SK-N-SH (cell line): Measurements from ENCODE around the gene XKR3. TPM values are rescaled to one million over a fixed set of nuclear protein-coding genes. Genes with fewer than 3 reads are reported as not detected.

Experiments
- CTCF ChIA-PET: fragments of 300-600, 350-600 bp; formaldehyde crosslinking; extraction: SDS; loops from one replicate; lab custom pipeline; 2021; lab: Yijun Ruan, JAX
- POLR2A ChIA-PET: fragments of 350-600 bp; sonication (Branson Sonifier 250); formaldehyde crosslinking; extraction: SDS; loops from one replicate; lab custom pipeline; 2020; ENCODE audit warnings: antibody characterized with exemption, inconsistent platforms; lab: Yijun Ruan, JAX
- DNase-seq: peaks from one replicate; pipeline ENCODE4 v3.0.0; 2012
- H2AFZ ChIP-seq: fragments of 200-600 bp; sonication (generic); 2 replicates; pipeline ENCODE4 v1.8.1; 2016; ENCODE audit warnings: antibody characterized with exemption, mild to moderate bottlenecking, low read depth
- H3F3A ChIP-seq: fragments of 200-600 bp; sonication (generic); replicated peaks from 2 replicates; pipeline ENCODE3; 2016; ENCODE audit warnings: antibody characterized with exemption, mild to moderate bottlenecking; ENCODE audit not compliant: insufficient read depth
- H3K27ac ChIP-seq, 2 experiments: fragments of 200-500 bp in 1 of 2; fragments of 200-600 bp in 1 of 2; sonication (Bioruptor generic) in 1 of 2; sonication (generic), shearing (Covaris generic) in 1 of 2; 2 replicates each; pipeline versions ENCODE4 v1.5.1 to v1.6.1; 2014 to 2016; ENCODE audit warnings: low read depth in 2 of 2, inconsistent platforms in 1 of 2, low read length in 1 of 2, mild to moderate bottlenecking in 1 of 2, mixed read lengths in 1 of 2
- H3K27me3 ChIP-seq: fragments of 200-600 bp; sonication (generic), shearing (Covaris generic); 2 replicates; pipeline ENCODE4 v1.6.1; 2016; ENCODE audit warnings: mixed run types; ENCODE audit not compliant: insufficient read depth
- H3K36me3 ChIP-seq, 2 experiments: fragments of 200-500 bp in 1 of 2; fragments of 200-600 bp in 1 of 2; sonication (Bioruptor generic) in 1 of 2; sonication (generic) in 1 of 2; replicated peaks in 1 of 2; 2 replicates each; pipeline versions ENCODE3 to v1.5.1; 2014 to 2016; ENCODE audit warnings: low read length in 1 of 2, mild to moderate bottlenecking in 1 of 2; ENCODE audit not compliant: insufficient read depth in 2 of 2, control insufficient read depth in 1 of 2
- H3K4me1 ChIP-seq, 2 experiments: fragments of 200-500 bp in 1 of 2; fragments of 200-600 bp in 1 of 2; sonication (Bioruptor generic) in 1 of 2; sonication (generic), shearing (Covaris generic) in 1 of 2; 2 replicates each; pipeline versions ENCODE4 v1.5.1 to v1.6.1; 2014 to 2016; ENCODE audit warnings: low read depth in 1 of 2, low read length in 1 of 2, mixed run types in 1 of 2; ENCODE audit not compliant: insufficient read depth in 2 of 2, control insufficient read depth in 1 of 2
- H3K4me2 ChIP-seq: fragments of 200-600 bp; sonication (generic), shearing (Covaris generic); 2 replicates; pipeline ENCODE4 v1.6.1; 2017; ENCODE audit warnings: mixed run types
- H3K4me3 ChIP-seq, 2 experiments: fragments of 200-500 bp in 1 of 2; fragments of 200-600 bp in 1 of 2; sonication (Bioruptor generic) in 1 of 2; sonication (generic), shearing (Covaris generic) in 1 of 2; 2 replicates each; pipeline versions ENCODE4 v1.5.1 to v1.8.1; 2014 to 2016; ENCODE audit warnings: low read depth in 2 of 2, inconsistent platforms in 1 of 2, low read length in 1 of 2, mild to moderate bottlenecking in 1 of 2, mixed read lengths in 1 of 2, moderate library complexity in 1 of 2
- H3K79me2 ChIP-seq: fragments of 200-600 bp; sonication (generic); 2 replicates; pipeline ENCODE4 v1.8.1; 2017; ENCODE audit warnings: mild to moderate bottlenecking; ENCODE audit not compliant: insufficient read depth
- H3K9ac ChIP-seq: fragments of 200-600 bp; sonication (generic); 2 replicates; pipeline ENCODE4 v1.6.1; 2017; ENCODE audit warnings: mixed run types
- H3K9me2 ChIP-seq: fragments of 200-600 bp; sonication (generic); 2 replicates; pipeline ENCODE4 v1.6.1; 2017; ENCODE audit warnings: mixed run types
- H3K9me3 ChIP-seq: fragments of 200-600 bp; sonication (generic); 2 replicates; pipeline ENCODE4 v1.6.1; 2017; ENCODE audit warnings: mixed run types, mild to moderate bottlenecking, moderate library complexity
- H4K20me1 ChIP-seq: fragments of 200-600 bp; sonication (generic); 2 replicates; pipeline ENCODE4 v1.6.1; 2017; ENCODE audit warnings: mild to moderate bottlenecking, mixed run types; ENCODE audit not compliant: insufficient read depth
- CHD2 ChIP-seq: fragments of 150-350 bp; IDR thresholded peaks from 2 replicates; pipeline ENCODE4 v1.6.1; 2018; ENCODE audit warnings: low read length; ENCODE audit not compliant: partially characterized antibody
- ELF1 ChIP-seq: IDR thresholded peaks from 2 replicates; pipeline ENCODE4 v1.4.0; 2012
- EZH2phosphoT487 ChIP-seq: fragments of 200-600 bp; sonication (generic); IDR thresholded peaks from 2 replicates; pipeline ENCODE4 v1.6.1; 2017; ENCODE audit warnings: low read depth, mixed run types, mild to moderate bottlenecking, antibody characterized with exemption, moderate library complexity, borderline replicate concordance
- GATA2 ChIP-seq: sonication (generic); formaldehyde crosslinking; IDR thresholded peaks from 2 replicates; pipeline ENCODE4 v1.5.0; 2020; ENCODE audit warnings: mild to moderate bottlenecking, missing genetic modification reagents
- JUND ChIP-seq: IDR thresholded peaks from 2 replicates; pipeline ENCODE4 v1.4.0; 2012
- MAX ChIP-seq: IDR thresholded peaks from 2 replicates; pipeline ENCODE4 v1.4.0; 2012; ENCODE audit warnings: low read depth
- MXI1 ChIP-seq: IDR thresholded peaks from 2 replicates; pipeline ENCODE4 v1.6.1; 2012; ENCODE audit warnings: mild to moderate bottlenecking, low read depth, low read length, improper control_type of control experiment
- NFIC ChIP-seq: IDR thresholded peaks from 2 replicates; pipeline ENCODE4 v1.4.0; 2012; ENCODE audit warnings: borderline replicate concordance
- NRF1 ChIP-seq: IDR thresholded peaks from 2 replicates; pipeline ENCODE4 v1.6.1; 2012; ENCODE audit warnings: low read depth, mild to moderate bottlenecking, low read length
- PBX3 ChIP-seq: IDR thresholded peaks from 2 replicates; pipeline ENCODE4; 2012
- RAD21 ChIP-seq: IDR thresholded peaks from 2 replicates; pipeline ENCODE4 v1.6.1; 2012; ENCODE audit warnings: mild to moderate bottlenecking, low read length
- RCOR1 ChIP-seq: fragments of 150-350 bp; IDR thresholded peaks from 2 replicates; pipeline ENCODE4 v1.6.1; 2017; ENCODE audit warnings: antibody characterized with exemption, low read length
- REST ChIP-seq: IDR thresholded peaks from 2 replicates; pipeline ENCODE4 v1.6.1; 2012; ENCODE audit warnings: mild to moderate bottlenecking, low read depth, low read length, moderate library complexity
- SMC3 ChIP-seq: IDR thresholded peaks from 2 replicates; pipeline ENCODE4 v1.6.1; 2012; ENCODE audit warnings: low read depth, low read length, improper control_type of control experiment
- TCF12 ChIP-seq: IDR thresholded peaks from 2 replicates; pipeline ENCODE4 v1.4.0; 2012
- USF2 ChIP-seq: fragments of 150-350 bp; IDR thresholded peaks from 2 replicates; pipeline ENCODE4 v1.6.1; 2017; ENCODE audit warnings: antibody characterized with exemption, low read length, low read depth, borderline replicate concordance
- YY1 ChIP-seq: IDR thresholded peaks from 2 replicates; pipeline ENCODE4 v1.4.0; 2012; ENCODE audit warnings: low read depth, mild to moderate bottlenecking
- WGBS: methylation state at CpG from one replicate; pipeline ENCODE4 v1.1.6; 2017; ENCODE audit warnings: low lambda C conversion rate; 5-methylcytosine and 5-hydroxymethylcytosine counted together
- polyA plus RNA-seq, 3 experiments: library from polyadenylated mRNA; depleted of rRNA; stranded (reverse); fragments of >200 nt; gene quantifications; 2 replicates each; pipeline ENCODE4 v1.2.3, GENCODE V29; 2012

Gene XKR3
- polyA plus RNA-seq, 1 of the 3 experiments (the other 2 are of a cell fraction) = not detected

- TF ChIP-seq REST = no peak
Observed at GRCh38 chr22:16806401-16806800, 18.8 kb downstream of the XKR3 start (continued).

- Histone ChIP-seq H3K36me3 (no peaks in the 10 kb centered on the region), H3K27me3 (no peaks in the 10 kb centered on the region), H3K4me1 (no peaks in the 10 kb centered on the region), H4K20me1 (no peaks in the 10 kb centered on the region), H3K4me3 (no peak overlapping the region)
- ChIA-PET POLR2A (no interaction called here), CTCF (interaction anchor here (1.3 to 1.8 kb wide), 2 partner anchors 18 to 21 kb away, joined by 3 read pairs; no protein-coding TSS in a partner anchor)
- WGBS = 1% methylated on average over 2 of the region's 2 CpGs
- TF ChIP-seq SMC3 (no peak), CHD2 (no peak), MAX (no peak), YY1 (no peak), USF2 (no peak), ELF1 (no peak), GATA2 (CRISPR knock-in tag) (no peak), PBX3 (no peak), MXI1 (no peak), NFIC (no peak), RAD21 (no peak), RCOR1 (no peak), EZH2phosphoT487 (no peak), NRF1 (no peak), TCF12 (no peak), JUND (no peak), REST (no peak)
- TF ChIP-seq, all 33 proteins: peak for 0
- Histone ChIP-seq H3K79me2 (no peaks in the 10 kb centered on the region), H3K9ac (no peak overlapping the region), H3K9me3 (no peaks in the 10 kb centered on the region), H3F3A (no peaks in the 10 kb centered on the region), H3K9me2 (no peaks in the 10 kb centered on the region), H2AFZ (no peak overlapping the region), H3K4me2 (no peak overlapping the region), H3K27ac (no peak overlapping the region)
- no peak for DNase-seq
Observed at GRCh38 chr22:16804882-16805281, 20.3 kb downstream of the XKR3 start.
